Kidney glomerular epithelial cell (primary cell): ENCODE results near the gene ZNF772.
"Not testable (repeated sequence)": the region's sequence is repeated elsewhere in the genome, so short reads cannot be mapped to it uniquely, and the experiment has no call there.

Experiments
- DNase-seq: peaks from one replicate; lab custom pipeline; 2025; lab: John Stamatoyannopoulos, UW

The ZNF772 gene

DNA sequence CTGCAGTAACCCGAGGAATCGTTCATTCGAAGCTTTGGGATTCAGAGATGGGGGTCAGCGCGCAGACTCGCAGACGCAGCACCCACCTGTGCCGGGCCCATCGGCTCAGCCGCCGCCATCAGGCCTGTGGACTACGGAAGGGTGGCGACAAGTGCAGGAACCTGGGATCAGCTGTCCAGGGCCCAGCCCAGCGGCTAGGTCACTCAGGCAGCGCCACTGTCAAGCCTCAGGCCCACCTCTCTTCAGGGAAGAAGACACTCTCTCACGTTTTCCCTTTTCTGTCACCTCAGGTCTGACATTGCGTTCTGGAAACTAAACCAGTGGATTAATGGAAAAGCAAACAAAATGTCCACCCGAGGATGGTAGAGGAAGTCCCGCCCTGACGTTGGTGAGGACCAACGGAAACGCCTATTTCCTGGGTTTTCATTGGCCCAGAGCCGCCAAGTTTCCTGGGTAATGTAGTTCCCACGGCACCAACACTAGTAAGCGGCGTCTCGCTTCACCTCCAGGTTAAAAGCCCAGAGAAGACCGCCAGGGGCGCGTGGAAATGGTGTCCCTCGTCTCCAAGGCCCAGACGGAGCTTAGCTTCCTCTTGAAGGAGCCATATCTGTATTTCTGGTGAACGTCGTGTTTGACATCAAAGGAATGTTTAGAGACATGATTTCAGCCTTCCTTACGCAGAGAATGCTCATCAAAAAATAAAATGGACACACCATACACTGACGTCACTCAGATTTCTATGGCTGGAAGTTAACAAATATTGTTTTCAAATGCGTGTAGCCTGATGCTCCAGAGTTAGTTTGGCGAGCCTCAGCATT lies at the start of gene ZNF772:
ZNF772 (minus strand) TSS at position 376 of the 818 bp plus-strand sequence; CDS start at position 119, 257 bp downstream.
- DNase-seq, result peak; percentile 87

DNA sequence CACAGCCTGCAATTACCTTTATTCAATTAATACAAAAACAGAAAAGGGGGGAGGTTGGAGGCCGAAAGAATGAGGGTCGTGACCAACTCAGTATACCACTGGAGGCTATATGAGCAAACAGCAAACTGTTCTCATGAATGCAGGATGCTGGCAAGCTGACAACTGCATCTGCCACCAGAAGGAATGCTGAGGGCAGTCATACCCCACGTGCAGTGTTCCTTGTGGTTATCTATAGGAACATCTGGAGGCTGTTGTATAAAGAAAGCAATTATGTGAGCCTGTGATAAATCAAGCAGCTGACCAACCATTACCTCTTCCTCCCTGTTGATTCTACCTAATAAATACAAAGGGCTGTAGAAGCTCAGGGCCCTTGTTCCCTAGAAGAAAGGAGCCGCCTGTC lies 40.7 kb upstream of the ZNF772 start:
- DNase-seq, result not testable (repeated sequence)

DNA sequence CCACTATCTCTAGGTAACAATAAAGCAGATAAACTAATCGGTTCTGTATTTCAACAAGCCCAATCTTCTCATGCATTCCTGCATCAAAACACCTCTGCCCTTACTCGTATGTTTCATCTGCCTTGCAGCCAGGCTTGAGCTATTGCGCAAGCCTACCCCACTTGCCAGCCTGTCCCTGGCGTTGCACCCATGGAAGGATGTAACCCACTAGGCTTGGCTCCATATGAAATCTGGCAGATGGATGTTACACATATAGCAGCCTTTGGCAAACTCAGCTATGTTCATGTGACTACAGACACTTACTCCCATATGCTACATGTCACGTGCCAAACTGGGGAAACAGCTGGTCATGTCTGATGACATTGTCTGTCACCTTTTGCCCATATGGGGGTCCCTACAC lies 37.9 kb upstream of the ZNF772 start:
- DNase-seq, result no peak

DNA sequence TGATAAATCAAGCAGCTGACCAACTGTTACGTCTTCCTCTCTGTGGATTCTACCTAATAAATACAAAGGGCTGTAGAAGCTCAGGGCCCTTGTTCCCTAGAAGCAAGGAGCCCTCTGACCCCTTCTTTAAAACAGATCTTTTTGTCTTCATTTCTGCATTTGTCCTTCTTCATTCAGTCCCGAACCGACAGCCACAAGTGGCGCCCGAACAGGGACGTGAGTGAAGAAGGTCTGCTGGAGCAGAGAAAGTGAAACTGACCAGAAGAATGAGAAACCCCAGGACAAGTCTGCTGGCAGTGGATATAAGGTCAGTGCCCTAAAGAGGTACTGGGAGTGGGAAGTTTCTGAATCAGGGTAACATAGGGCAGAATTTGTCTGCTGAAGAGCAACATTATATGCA lies 35.5 kb upstream of the ZNF772 start:
- DNase-seq, result no peak

DNA sequence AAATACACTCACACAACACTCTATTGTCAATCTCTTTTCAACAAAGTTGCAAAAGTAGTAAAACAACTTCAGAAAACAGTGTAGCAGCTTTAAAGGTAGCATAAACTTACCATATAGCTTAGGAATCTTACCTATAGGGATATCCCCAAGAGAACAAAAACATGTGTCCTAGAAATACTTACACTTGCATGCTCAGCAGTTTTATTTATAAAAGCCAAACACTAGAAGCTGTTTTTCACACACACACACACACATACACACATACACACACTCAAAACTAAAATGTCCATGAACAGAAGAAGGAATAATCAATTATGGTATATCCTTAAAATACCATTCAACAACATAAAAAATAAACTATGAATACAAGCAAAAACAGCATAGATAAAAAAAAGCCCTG lies 34.1 kb upstream of the ZNF772 start:
- DNase-seq, result no peak

DNA sequence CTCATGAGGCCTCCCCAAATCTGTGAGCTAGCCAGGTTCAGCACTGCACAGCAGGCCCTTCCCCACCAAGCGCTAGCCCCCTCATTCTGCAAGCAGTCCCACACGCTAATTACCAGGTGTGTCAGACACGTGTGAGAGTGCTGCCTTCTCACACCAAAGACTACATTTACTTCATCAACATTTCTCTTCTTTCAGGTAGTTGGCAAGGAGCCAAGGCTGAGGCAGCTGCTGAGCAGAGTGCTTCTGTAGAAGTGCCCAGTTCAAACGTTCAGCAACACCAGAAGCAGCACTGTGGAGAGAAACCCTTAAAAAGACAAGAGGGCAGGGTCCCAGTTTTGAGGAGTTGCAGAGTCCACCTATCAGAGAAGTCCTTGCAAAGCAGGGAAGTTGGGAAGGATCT lies 28.8 kb upstream of the ZNF772 start:
- DNase-seq, result no peak

DNA sequence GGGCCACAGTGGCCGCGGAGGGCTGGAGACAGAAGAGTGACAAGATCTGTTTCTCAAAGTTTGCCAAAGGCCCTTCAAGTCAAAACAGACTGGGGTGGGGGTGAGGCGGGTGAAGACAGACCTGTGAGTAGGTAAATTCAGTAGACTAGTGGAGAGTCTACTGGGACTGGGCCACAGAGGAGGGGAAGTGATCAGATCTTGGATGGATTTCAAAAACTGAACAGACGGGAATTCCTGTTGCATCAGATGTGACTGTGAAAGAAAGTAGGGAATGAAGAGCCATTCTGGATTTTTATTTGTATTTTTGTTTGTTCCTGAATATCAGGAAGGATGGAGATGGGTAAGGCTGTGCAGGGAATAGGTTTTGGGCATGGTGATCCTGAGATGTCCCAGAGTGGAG lies 23.0 kb upstream of the ZNF772 start:
- not testable (repeated sequence) for DNase-seq

DNA sequence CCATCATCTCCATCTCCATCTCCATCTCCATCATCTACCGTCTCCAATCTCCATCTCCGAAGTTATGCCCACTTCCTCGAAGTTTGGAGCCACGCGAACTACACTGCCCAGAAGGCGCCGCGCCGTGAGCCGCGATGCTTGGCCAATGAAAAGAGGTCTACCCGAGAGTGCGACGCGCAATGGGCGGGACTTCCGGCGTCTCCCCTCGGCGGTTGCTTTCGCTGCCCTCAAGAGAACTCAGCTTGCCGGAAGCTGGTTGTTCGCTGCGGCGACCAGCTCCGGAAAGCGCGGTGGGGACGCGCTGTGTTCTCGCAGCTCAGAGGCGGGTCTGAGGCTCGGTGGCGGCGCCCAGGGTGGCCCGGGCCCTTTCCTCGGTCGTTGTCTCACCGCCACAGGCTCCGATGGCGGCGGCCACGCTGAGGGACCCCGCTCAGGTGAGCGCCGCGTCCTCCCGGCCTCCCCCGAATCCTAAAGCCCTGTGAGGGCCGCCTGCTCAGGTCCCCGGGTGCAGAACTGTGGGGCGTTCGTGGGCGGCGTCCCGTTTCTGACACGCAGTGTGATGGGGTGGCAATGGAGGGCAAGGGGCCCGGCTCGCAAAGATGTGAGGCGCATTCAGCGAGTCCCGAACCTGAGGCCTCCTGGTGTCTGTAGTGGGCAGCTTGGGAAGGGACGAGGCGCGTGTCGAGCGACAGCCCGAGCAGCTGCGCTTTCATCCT lies 22.5 kb upstream of the ZNF772 start, which contains the start of gene ZNF773:
ZNF773 (plus strand) TSS at position 259 of the 716 bp plus-strand sequence; CDS start at position 402, 143 bp downstream.
- DNase-seq, result peak; percentile 85

DNA sequence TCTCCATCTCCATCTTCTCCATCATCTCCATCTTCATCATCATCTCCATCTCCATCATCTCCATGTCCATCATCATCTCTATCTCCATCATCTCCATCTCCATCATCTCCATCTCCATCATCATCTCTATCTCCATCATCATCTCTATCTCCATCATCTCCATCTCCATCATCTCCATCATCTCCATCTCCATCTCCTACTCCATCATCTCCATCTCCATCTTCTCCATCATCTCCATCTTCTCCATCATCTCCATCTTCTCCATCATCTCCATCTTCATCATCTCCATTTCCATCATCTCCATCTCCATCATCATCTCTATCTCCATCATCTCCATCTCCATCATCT lies 21.9 kb upstream of the ZNF772 start:
- not testable (repeated sequence) for DNase-seq

DNA sequence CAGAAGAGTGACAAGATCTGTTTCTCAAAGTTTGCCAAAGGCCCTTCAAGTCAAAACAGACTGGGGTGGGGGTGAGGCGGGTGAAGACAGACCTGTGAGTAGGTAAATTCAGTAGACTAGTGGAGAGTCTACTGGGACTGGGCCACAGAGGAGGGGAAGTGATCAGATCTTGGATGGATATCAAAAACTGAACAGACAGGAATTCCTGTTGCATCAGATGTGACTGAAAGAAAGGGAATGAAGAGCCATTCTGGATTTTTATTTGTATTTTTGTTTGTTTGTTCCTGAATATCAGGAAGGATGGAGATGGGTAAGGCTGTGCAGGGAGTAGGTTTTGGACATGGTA lies 10.9 kb upstream of the ZNF772 start:
- not testable (repeated sequence) for DNase-seq

DNA sequence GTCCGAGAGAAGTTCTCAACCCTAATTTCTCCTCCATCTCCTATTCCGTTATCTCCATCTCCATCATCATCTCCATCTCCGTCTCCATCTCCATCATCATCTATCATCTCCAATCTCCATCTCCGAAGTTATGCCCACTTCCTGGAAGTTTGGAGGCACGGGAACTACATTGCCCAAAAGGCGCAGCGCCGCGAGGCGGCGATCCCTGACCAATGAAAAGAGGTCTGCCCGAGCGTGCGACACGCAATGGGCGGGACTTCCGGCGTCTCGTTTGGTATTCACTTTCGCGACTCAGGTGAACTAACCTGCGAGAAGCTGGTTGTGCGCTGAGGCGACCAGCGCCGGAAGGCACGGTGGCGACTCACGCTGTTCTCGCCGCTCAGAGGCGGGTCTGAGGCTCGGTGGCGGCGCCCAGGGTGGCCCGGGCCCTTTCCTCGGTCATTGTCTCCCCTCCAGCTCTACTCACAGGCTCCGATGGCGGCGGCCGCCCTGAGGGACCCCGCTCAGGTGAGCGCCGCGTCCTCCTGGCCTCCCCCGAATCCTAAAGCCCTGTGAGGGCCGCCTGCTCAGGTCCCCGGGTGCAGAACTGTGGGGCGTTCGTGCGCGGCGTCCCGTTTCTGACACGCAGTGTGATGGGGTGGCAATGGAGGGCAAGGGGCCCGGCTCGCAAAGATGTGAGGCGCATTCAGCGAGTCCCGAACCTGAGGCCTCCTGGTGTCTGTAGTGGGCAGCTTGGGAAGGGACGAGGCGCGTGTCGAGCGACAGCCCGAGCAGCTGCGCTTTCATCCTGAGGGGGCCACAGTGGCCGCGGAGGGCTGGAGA lies 10.3 kb upstream of the ZNF772 start, which contains the start of gene ZNF419:
ZNF419 (plus strand) TSS at position 274 of the 822 bp plus-strand sequence; CDS start at position 475, 201 bp downstream.
- peak; percentile 69 for DNase-seq

DNA sequence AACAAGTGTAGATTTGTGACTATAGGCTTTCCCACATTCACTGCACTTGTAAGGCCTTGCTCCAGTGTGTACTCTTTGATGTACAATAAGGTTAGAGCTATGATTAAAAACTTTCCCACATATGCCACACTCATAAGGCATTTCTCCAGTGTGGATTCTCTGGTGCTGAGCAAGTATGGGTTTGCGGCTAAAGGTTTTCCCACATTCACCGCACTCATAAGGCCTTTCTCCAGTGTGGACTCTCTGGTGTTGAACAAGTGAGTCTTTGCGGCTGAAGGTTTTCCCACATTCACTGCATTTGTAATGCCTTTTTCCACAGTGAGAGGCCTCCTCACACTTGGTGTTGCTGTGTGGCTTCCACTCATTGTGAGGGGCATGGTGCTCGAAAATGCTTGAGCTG lies 3.7 kb downstream of the ZNF772 start:
- no peak for DNase-seq

DNA sequence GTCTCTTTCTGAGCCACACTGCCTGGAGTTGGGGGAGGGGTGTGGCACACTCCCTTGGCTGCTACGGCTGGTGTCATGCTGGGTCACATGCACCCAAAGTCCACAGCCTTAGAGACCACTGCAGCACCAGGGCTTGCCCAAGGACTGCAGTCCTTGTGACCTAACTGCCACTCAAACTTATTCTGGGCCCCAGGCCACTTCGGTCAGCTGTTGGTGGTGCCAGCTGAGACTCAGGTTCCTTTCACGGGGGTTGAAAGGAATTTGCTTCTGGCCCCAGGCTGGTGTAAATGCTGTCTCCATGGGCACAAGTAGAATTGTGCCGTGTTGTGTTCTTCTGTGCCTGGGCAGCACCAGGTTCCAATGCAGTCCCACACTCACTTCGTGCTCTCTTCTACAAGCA lies 10.9 kb downstream of the ZNF772 start:
- no peak for DNase-seq

DNA sequence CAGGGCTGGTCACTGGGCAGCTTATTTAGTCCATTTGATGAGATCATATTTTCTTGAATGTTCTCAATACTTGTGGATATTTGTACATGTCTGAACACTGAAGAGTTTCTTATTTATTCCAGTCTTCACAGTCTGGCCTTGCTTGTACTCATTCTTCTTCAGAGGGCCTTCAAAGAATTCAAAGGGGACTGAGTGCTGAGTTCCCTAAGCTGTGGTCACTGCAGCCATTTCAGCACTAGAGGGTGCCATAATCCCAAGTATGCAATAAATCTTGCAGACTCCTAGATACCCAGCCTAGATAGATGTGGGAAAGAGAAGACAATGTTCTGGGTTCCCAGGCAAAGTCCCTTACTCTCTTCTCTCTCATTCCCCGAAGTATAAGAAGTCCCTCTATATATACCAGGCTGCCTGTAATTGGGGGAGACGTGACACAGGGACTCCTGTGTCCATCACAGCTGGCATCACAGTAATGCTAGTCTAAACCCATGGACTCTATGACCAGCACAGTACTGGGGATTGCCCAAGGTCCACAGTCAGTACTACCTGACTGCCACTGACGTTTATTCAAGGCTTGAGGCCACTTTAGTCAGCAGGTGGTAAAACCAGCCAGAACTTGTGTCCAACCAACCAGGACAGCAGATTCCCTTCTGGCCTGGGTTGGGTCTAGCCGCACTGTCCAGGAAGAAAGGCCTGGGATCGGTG lies 11.5 kb downstream of the ZNF772 start:
- DNase-seq, result no peak

DNA sequence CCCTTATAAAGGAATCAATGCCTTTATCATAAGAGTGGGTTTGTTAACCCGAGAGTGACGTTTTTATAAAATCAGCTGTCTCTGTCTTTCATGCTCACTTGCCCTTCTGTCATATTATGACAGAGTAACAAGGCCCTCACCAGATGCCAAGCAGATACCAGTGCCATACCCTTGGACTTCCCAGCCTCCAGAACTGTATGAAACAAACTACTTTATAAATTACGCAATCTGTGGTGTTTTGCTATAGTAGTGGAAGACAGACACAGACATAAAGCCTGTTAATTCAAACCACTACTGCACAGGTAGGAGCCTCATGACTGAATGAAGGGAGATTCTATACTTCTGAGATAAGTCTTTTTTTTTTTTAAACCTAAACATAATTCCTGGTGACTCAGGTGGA lies 25.1 kb downstream of the ZNF772 start:
- DNase-seq, result no peak

DNA sequence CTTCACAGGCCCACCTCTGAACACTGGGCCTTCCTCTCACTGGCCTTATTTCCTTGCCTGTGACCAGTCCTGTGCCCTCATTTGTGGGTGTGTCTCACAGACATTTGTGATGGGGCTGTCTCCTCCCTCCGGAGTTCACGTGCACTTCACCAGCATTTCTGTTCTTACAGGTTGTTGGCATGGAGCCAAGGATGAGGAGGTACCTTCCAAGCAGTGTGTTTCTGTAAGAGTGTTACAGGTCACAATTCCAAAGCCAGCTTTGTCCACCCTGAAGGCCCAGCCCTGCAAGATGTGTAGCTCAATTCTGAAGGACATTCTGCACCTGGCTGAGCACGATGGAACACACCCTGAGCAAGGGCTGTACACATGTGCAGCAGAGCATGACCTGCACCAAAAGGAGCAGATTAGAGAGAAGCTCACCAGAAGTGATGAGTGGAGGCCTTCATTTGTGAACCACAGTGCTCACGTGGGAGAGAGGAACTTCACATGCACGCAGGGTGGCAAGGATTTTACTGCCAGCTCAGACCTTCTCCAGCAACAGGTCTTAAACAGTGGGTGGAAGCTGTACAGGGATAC lies 34.2 kb downstream of the ZNF772 start:
- DNase-seq, result no peak

DNA sequence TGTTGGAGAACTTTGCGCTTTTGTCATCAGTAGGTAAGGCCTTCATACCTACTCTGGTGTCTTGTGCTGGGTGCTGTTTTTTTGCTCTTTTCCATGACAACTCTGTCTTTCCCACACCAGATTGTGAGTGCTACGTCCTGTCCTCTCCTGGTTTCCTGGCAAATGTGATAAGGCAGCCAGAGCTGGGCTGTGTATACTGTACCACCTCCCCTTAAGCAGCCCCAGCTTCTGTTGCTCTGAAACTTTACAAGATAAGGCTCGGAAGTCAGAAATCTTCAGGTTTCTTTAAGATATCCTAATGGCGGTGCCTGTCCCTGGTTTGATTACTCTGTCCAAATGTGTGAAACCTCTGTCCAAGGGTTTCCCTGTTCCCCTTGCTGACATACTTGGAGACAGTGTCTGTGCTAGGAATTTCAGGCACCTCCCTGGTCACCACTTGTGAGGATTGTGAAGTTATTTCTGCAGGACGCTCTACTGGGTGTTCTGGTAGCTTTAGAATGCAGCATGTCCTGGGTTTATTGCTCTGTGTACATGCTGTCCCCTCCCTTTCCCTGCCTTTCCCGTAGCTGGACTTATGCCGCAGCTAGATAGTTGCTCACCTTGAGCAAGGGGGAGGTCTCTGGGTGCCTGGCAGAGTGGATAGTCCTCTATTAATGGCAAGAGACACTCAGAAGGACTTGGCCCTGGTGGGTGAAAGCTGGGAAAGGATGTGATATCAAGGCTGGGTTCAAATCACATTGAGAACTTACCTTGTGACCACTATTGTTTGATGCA lies 35.2 kb downstream of the ZNF772 start:
- no peak for DNase-seq

DNA sequence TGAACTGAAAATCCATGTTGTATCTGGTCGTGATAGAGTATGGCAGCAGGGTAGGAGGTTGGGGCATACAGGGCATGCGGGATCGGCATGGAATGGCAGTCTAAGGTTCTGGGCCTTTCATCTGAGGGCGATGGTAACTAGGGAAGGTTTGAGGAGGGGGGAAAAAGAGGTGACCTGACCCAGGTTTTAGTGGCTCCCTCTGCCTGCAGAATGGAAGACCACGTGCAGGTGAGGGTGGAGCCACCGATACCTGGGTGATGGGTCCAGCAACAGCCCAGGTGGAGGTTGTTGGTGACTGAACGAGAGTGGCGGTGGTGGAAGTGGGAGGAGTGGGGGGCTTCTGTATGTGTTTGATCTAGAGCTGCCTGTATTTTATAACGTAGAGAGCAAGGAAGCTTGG lies 38.4 kb downstream of the ZNF772 start:
- no peak for DNase-seq

DNA sequence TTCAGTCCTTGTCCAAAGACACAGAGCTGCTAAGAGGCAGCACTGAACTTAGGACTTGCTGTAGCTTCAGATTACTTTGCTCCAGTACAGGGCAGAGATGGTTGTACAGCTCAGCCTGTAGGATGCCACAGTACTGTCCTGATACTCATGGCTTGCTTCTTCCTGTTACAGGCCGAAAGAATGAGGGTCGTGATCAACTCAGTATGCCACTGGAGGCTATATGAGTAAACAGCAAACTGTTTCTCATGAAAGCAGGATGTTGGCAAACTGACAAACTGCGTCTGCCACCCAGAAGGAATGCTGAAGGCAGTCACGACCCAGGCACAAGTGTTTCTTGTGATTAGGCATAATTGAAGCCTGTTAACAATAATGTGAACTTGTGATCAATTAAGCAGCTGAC lies 39.4 kb downstream of the ZNF772 start:
- no peak for DNase-seq

DNA sequence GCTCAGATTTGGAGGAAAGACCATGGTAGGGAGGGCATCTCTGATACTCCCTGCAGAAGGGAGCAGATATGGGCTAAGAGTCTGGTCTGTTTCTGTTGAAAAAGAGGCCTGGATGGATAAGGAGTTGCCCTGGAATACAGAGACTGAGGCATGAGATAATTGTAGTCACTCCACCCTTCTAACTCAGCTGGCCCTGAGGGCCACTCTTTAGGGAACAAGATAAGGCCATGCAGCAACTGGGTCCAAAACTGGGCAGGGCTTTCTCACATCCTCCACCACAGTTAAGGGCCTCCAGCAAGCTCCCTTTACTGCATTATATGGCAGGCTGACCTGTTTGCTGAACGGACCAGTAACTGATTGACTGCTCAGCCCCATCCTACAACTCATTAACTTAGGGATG lies 40.9 kb downstream of the ZNF772 start:
- DNase-seq, result no peak
